Neural crest cell (in vitro differentiated cells): ENCODE data around the gene PERCC1. TPM values are rescaled to one million over a fixed set of nuclear protein-coding genes. Genes with fewer than 3 reads are reported as not detected.

Experiments used
- DNase-seq: peaks from one replicate; pipeline ENCODE4 v3.0.0; 2021; ENCODE audit warnings: low read depth, mixed read lengths, low spot score
- H3K27ac Mint-ChIP-seq: one replicate; pipeline ENCODE4 v1.8.0; 2021; ENCODE audit warnings: mild to moderate bottlenecking, mixed read lengths; ENCODE audit not compliant: unreplicated experiment
- H3K27me3 Mint-ChIP-seq: 2 replicates; pipeline ENCODE4 v1.8.0; 2021; ENCODE audit warnings: low read depth, mild to moderate bottlenecking, mixed read lengths
- H3K36me3 Mint-ChIP-seq: 2 replicates; pipeline ENCODE4 v1.8.0; 2021; ENCODE audit warnings: low read depth, mild to moderate bottlenecking, mixed read lengths
- H3K4me1 Mint-ChIP-seq: 2 replicates; pipeline ENCODE4 v1.8.0; 2021; ENCODE audit warnings: mixed read lengths
- H3K4me3 Mint-ChIP-seq: one replicate; pipeline ENCODE4 v1.8.0; 2021; ENCODE audit warnings: mild to moderate bottlenecking, mixed read lengths
- H3K9me3 Mint-ChIP-seq: 2 replicates; pipeline ENCODE4 v1.8.0; 2021; ENCODE audit warnings: mixed read lengths
- CTCF ChIP-seq: fragments of 200-600 bp; sonication (generic); conservative IDR thresholded peaks from 2 replicates; pipeline ENCODE4 v1.5.0; 2021; ENCODE audit warnings: antibody characterized with exemption, mild to moderate bottlenecking
- total RNA-seq: library from RNA; stranded (reverse); gene quantifications from 2 replicates; pipeline ENCODE4 v1.2.1, GENCODE V29; 2021

Gene PERCC1
- total RNA-seq, 1 donor from 2014 or later = not detected

- Mint-ChIP-seq H3K36me3 (no peaks in the 10 kb centered on the region), H3K4me3 (no peak overlapping the region)
- DNase-seq = no peak
These were observed 1.7 kb downstream of the PERCC1 start for GRCh38 chr16:1432388-1433262.

GRCh38 chr16:1433263-1433560 lies 2.3 kb downstream of the PERCC1 start:
- Mint-ChIP-seq H3K36me3 (no peaks in the 10 kb centered on the region), H3K9me3 (no peaks in the 10 kb centered on the region), H3K4me3 (no peak overlapping the region), H3K4me1 (no peaks in the 10 kb centered on the region), H3K27me3 (no peaks in the 10 kb centered on the region), H3K27ac (no peak overlapping the region)
- no peak for DNase-seq
- no peak for TF ChIP-seq CTCF

More at GRCh38 chr16:1432388-1433262, 1.7 kb downstream of the PERCC1 start:
- Mint-ChIP-seq H3K27ac (no peak overlapping the region), H3K27me3 (no peaks in the 10 kb centered on the region), H3K4me1 (no peaks in the 10 kb centered on the region), H3K9me3 (no peaks in the 10 kb centered on the region)
- no peak for TF ChIP-seq CTCF

- Mint-ChIP-seq H3K4me3 (no peak overlapping the region), H3K9me3 (no peaks in the 10 kb centered on the region), H3K27ac (no peak overlapping the region), H3K36me3 (no peaks in the 10 kb centered on the region), H3K27me3 (no peaks in the 10 kb centered on the region), H3K4me1 (no peaks in the 10 kb centered on the region)
- TF ChIP-seq CTCF = no peak
- DNase-seq = no peak
These were observed 2.9 kb downstream of the PERCC1 start for GRCh38 chr16:1433756-1434155.

GRCh38 chr16:1434644-1435592 lies 4.0 kb downstream of the PERCC1 start:
- Mint-ChIP-seq H3K27me3 (no peaks in the 10 kb centered on the region), H3K4me1 (no peaks in the 10 kb centered on the region), H3K4me3 (no peak overlapping the region), H3K9me3 (no peaks in the 10 kb centered on the region), H3K27ac (no peak overlapping the region), H3K36me3 (no peaks in the 10 kb centered on the region)
- DNase-seq = no peak
- no peak for TF ChIP-seq CTCF

GRCh38 chr16:1435921-1436697 lies 5.2 kb downstream of the PERCC1 start:
- no peak for DNase-seq
- no peak overlapping the region for H3K27ac Mint-ChIP-seq
- H3K4me1 Mint-ChIP-seq = no peaks in the 10 kb centered on the region
- no peak for TF ChIP-seq CTCF
- H3K27me3 Mint-ChIP-seq = no peaks in the 10 kb centered on the region
- H3K9me3 Mint-ChIP-seq = no peaks in the 10 kb centered on the region
- no peaks in the 10 kb centered on the region for H3K36me3 Mint-ChIP-seq
- no peak overlapping the region for H3K4me3 Mint-ChIP-seq
